NCI-H2196 (cell line): ENCODE measurements around the gene MYEOV.

Experiments used
- DNase-seq: peaks from one replicate; lab custom pipeline; 2025; ENCODE audit not compliant: unreplicated experiment; lab: John Stamatoyannopoulos, UW

Gene MYEOV

GRCh38 chr11:69265210-69265609, 28.7 kb upstream of the MYEOV start:
- DNase-seq = no peak

DNA sequence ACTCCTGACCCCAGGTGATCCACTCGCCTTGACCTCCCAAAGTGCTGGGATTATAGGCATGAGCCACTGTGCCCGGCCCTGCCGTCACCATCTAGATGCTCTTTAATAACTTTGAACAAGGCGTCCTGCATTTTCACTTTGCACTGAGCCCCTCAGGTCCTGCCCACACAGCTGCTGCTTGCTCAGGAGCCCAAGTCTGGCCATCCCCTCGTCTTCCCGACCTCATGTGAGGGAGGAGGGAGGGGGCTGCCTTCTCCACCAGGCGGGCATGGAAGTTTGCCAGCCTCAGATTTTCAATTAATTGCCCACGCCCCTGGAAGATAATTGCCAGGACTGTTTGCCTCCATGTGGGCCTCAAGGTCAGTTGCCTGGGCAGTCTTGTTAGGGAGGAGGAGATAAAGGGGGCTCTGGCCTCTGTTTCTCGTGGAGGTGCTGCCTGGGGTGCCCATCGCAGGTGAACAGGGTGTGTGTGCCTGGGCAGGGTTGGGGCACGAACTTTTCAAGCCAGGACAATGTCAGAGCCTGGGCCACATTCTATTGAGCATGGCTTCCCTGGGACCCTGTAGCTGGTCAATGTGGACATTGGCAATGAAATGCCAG, 27.9 kb upstream of the MYEOV start:
- no peak for DNase-seq

GRCh38 chr11:69267395-69267805, 26.6 kb upstream of the MYEOV start:
- no peak for DNase-seq

- DNase-seq = no peak
Observed at GRCh38 chr11:69268911-69269310, 25.0 kb upstream of the MYEOV start.

GRCh38 chr11:69269388-69269787, 24.6 kb upstream of the MYEOV start:
- DNase-seq = no peak

GRCh38 chr11:69269926-69270697, 23.8 kb upstream of the MYEOV start:
- DNase-seq = no peak

- no peak for DNase-seq
Observed at GRCh38 chr11:69270941-69271340, 23.0 kb upstream of the MYEOV start.

DNA sequence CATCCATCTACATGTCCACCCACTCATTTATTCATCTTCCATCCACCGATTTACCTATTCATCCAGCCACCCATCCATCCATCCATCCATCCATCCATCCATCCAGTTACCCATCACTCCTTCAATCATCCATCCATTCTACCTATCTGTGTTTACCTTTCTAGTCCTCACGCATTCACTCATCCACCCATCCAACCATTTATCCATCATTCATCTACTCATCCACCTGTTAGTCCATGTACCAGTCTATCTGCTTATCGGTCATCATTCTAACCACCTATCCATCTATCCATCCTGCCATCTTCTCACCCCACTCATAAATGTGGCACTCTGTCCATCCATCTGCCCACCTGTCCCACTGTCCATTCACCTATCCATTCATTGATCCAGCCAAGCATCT, 21.9 kb upstream of the MYEOV start:
- no peak for DNase-seq

GRCh38 chr11:69272831-69273485, 21.0 kb upstream of the MYEOV start:
- no peak for DNase-seq

GRCh38 chr11:69273571-69273970, 20.4 kb upstream of the MYEOV start:
- DNase-seq = no peak

- no peak for DNase-seq
Observed at GRCh38 chr11:69274531-69275016, 19.4 kb upstream of the MYEOV start.

- DNase-seq = no peak
Observed at GRCh38 chr11:69275178-69275577, 18.8 kb upstream of the MYEOV start.

- DNase-seq = no peak
Observed at GRCh38 chr11:69276165-69276564, 17.8 kb upstream of the MYEOV start.

- DNase-seq = no peak
Observed at GRCh38 chr11:69277074-69277809, 16.7 kb upstream of the MYEOV start.

GRCh38 chr11:69278091-69278867, 15.7 kb upstream of the MYEOV start:
- DNase-seq = no peak

DNA sequence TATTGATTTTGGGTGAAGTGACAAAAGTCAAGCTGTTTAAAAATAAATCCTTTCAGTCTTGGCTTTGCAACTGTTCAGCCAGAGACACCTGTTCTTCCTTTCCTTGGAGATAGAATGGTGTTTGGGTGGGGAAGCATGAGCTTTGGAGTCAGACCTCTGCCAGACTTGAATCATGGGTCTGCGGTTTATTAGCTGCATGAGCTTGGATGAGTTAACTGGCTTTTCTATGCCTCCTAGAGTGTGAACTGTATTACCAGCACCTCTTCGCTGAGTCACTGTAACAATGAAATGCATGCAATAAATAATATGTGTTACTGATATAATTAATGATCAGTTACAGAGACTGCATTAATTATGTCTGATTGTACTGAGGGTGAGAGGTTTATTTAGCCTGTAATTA, 13.5 kb upstream of the MYEOV start:
- no peak for DNase-seq

DNA sequence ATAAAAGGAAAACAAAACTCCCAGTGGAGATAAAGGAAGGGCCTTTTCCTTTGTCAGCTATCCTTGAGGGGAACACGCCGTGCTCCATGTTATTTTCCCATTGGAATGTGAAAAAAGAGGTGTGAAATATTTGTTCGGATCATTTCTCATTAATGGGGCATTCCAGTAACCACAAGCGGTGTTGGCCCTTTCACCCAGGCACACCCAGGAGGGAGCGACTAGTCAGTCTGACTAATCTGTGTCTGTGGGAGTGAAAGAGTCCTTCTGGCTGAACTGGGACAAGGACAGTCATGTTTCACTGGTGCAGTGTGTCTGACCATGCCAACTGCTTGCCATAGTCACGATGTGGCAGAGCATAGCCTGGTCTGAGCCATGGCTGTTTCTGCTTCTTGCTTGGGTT, 13.0 kb upstream of the MYEOV start:
- no peak for DNase-seq

DNA sequence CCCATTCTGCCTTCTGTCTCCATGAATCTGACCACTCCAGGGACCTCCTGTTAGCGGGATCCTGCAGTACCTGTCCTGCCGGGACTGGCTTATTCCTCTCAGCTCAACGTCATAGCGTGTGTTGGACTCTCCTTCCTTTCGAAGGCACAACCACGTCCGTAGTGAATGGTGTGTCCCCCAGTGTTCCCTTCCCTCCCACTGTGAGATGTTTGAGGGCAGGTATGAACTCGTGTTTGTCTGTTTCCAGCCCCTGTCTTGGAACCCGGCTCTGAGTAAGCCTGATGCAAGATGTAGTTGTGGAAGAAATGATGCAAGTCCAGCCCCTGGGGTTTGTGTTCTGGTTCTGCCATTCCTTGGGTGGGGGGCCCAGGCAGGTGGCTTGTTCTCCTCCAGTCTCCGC, 10.5 kb upstream of the MYEOV start:
- DNase-seq = no peak

DNA sequence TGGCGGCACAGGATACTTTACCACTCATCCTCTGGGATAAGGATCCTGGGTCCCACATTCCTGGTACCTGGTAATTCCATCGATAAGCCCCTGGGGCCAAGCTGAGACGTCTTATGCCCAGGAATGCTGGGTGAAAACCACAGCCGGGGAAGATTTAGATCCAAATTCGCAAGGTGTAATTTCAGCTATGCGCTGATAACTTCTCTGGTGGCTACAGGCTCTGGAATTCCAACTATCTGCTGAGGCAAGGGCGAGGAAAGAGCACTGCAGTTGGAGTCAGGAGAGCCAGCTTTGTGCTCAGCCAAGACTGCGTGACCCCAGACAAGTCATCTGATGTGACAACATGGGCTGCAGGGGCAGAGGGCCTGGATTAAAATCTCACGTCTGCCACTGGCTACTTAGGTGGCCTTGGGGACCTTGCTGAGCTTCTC, 9.9 kb upstream of the MYEOV start:
- no peak for DNase-seq

- no peak for DNase-seq
Observed at GRCh38 chr11:69285091-69285490, 8.9 kb upstream of the MYEOV start.

DNA sequence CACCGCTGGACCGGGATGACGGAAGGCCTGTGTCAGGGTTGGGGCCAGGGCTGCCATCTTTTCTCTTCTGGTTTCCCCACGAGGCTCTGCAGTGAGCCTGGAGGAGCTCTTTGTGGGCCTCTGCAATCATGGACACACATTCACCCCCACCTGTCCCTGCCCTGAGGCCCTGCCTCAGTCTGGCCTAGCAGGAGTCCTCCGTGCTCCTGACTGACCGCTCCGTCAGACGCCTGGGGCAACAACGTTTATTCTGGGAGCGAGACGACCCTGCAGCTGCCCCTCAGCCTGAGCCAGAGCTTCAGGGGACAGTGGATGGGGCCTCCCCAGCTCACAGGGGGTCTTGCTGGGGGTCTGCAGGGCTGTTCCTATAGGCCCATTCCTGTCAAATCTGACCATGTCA, 8.2 kb upstream of the MYEOV start:
- DNase-seq = no peak
